GM18909 (cell line): ENCODE results near the gene PTMS.

Experiments used
- ATAC-seq: cut with Tn5 transposase; IDR thresholded peaks from one replicate; pipeline ENCODE4 v1.9.1; 2021; ENCODE audit warnings: mild to moderate bottlenecking; ENCODE audit not compliant: unreplicated experiment, poor library complexity

Gene PTMS

GRCh38 chr12:6784761-6785160 lies 18.6 kb downstream of the PTMS start:
- no peak for ATAC-seq

GRCh38 chr12:6786416-6787094 lies 20.4 kb downstream of the PTMS start:
- no peak for ATAC-seq

GRCh38 chr12:6787309-6787708 lies 21.1 kb downstream of the PTMS start:
- ATAC-seq: no peak

- ATAC-seq: no peak
Measured at GRCh38 chr12:6788972-6789924, 23.1 kb downstream of the PTMS start, which contains the start of gene CD4. CD4 (plus strand) TSS chr12:6789528; CDS start chr12:6800139, 10,611 bp downstream.

GRCh38 chr12:6790496-6791150 lies 24.5 kb downstream of the PTMS start:
- no peak for ATAC-seq

- no peak for ATAC-seq
Measured at GRCh38 chr12:6791931-6792520, 25.9 kb downstream of the PTMS start.

- ATAC-seq: no peak
Measured at GRCh38 chr12:6792522-6793201, 26.5 kb downstream of the PTMS start.

- ATAC-seq: no peak
Measured at GRCh38 chr12:6795088-6795487, 28.9 kb downstream of the PTMS start.

- ATAC-seq: no peak
Measured at GRCh38 chr12:6796576-6796975, 30.4 kb downstream of the PTMS start.

- no peak for ATAC-seq
Measured at GRCh38 chr12:6799147-6799546, 33.0 kb downstream of the PTMS start.

- no peak for ATAC-seq
Measured at GRCh38 chr12:6807170-6807569, 41.0 kb downstream of the PTMS start.

- ATAC-seq: no peak
Measured at GRCh38 chr12:6809056-6809455, 42.9 kb downstream of the PTMS start.

- no peak for ATAC-seq
Measured at GRCh38 chr12:6810758-6811157, 44.6 kb downstream of the PTMS start.

GRCh38 chr12:6813363-6813762 lies 47.2 kb downstream of the PTMS start:
- ATAC-seq: no peak

GRCh38 chr12:6816598-6816997 lies 50.4 kb downstream of the PTMS start:
- no peak for ATAC-seq

GRCh38 chr12:6817098-6817497 lies 50.9 kb downstream of the PTMS start:
- ATAC-seq: no peak

GRCh38 chr12:6817662-6818157 lies 51.5 kb downstream of the PTMS start:
- no peak for ATAC-seq

- no peak for ATAC-seq
Measured at GRCh38 chr12:6818222-6818621, 52.1 kb downstream of the PTMS start.

GRCh38 chr12:6818645-6819044 lies 52.5 kb downstream of the PTMS start:
- no peak for ATAC-seq
